MCF 10A (cell line): ENCODE measurements around the gene DNAH2. TPM values are rescaled to one million over a fixed set of nuclear protein-coding genes. Genes with fewer than 3 reads are reported as not detected.

Source experiments
- BruUV-seq: library from RNA; stranded (reverse); fragments of 400-500 nt; replicated peaks from 2 replicates; lab custom pipeline; 2021; lab: Mats Ljungman, UMichigan
- CTCF ChIA-PET: fragments of 300-600 bp; sonication (Branson Sonifier 250); formaldehyde crosslinking; extraction: SDS; loops from one replicate; lab custom pipeline; 2021; ENCODE audit warnings: antibody characterized with exemption, inconsistent platforms; lab: Yijun Ruan, JAX
- POLR2A ChIA-PET: fragments of 300-600, 350-650 bp; sonication (Branson Sonifier 250); formaldehyde crosslinking; extraction: SDS; loops from one replicate; lab custom pipeline; 2020; ENCODE audit warnings: antibody characterized with exemption, inconsistent platforms; lab: Yijun Ruan, JAX
- DNase-seq: peaks from one replicate; pipeline ENCODE4 v3.0.0-alpha.2; 2018; ENCODE audit not compliant: unreplicated experiment
- H3K27ac Mint-ChIP-seq: one replicate; pipeline ENCODE4 v1.8.0; 2022; ENCODE audit warnings: mild to moderate bottlenecking, low read depth, mixed read lengths; ENCODE audit not compliant: unreplicated experiment
- H3K27me3 Mint-ChIP-seq: one replicate; pipeline ENCODE4 v1.8.0; 2022; ENCODE audit warnings: mixed read lengths; ENCODE audit not compliant: insufficient read depth, unreplicated experiment
- H3K36me3 Mint-ChIP-seq: one replicate; pipeline ENCODE4 v1.8.0; 2022; ENCODE audit warnings: mild to moderate bottlenecking, moderate library complexity, mixed read lengths; ENCODE audit not compliant: insufficient read depth, unreplicated experiment
- H3K4me1 Mint-ChIP-seq: one replicate; pipeline ENCODE4 v1.8.0; 2022; ENCODE audit warnings: mixed read lengths; ENCODE audit not compliant: insufficient read depth, unreplicated experiment
- H3K4me3 Mint-ChIP-seq: one replicate; pipeline ENCODE4 v1.8.0; 2022; ENCODE audit warnings: mild to moderate bottlenecking, moderate library complexity, mixed read lengths; ENCODE audit not compliant: unreplicated experiment
- H3K9me3 Mint-ChIP-seq: one replicate; pipeline ENCODE4 v1.8.0; 2022; ENCODE audit warnings: mixed read lengths; ENCODE audit not compliant: unreplicated experiment
- intact Hi-C: fragments of 100-400 bp; cut with micrococcal nuclease; formaldehyde crosslinking; loops from 2 replicates; pipeline ENCODE4 v1.14.1; 2022
- total RNA-seq: library from RNA; stranded (reverse); gene quantifications from 2 replicates; pipeline ENCODE4 v1.2.3, GENCODE V29; 2022
- TF ChIP-seq, protein P1 (sequence below): fragments of 200-600 bp; IDR thresholded peaks from one replicate; pipeline ENCODE4 v1.8.0; 2022; ENCODE audit warnings: antibody characterized with exemption, mild to moderate bottlenecking; ENCODE audit not compliant: unreplicated experiment

The DNAH2 gene
- total RNA-seq, 1 experiment from 2014 or later, result 0.12 TPM

DNA sequence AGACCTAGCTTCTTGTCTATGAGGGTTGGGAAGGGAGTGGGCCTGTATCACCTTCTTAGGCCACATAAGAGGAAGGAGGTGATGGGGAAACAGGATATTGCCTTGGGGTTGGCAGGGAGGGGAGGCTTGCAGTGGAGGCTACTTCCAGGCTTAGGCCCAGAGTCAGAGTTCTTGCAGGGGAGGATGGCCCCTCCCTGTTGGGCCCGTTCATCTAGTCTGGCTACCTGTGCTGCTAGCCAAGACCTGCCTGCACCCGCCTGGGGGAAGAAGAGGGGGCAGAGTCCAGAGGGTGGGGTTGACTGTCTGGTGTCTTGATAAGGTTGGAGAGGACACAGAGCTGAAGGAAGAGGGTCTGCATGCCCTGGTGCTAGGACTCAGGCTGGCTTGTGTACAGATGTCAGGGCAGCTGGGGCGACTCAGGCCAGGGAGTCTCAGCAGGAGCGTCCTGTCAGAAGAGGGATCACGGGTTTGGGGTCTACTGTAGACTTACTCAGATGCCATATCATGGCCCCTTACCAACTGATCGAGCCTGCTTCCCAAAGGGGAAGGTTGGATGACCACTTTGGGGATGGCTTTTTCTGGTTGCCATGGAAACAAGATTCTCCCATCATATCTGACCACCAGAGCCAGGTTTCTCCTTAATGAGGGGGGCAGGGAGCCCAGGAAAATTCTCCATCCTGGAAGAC, 121.8 kb downstream of the DNAH2 start:
- intact Hi-C loops, result no loop called here
- POLR2A ChIA-PET, result interaction anchor here (0.6 to 6.6 kb wide), 5 partner anchors 14 to 280 kb away, joined by 3 to 70 read pairs (median 4); partner anchors contain the start of genes CYB5D1, NAA38, TMEM88 and TP53
- TF ChIP-seq, protein P1, sequence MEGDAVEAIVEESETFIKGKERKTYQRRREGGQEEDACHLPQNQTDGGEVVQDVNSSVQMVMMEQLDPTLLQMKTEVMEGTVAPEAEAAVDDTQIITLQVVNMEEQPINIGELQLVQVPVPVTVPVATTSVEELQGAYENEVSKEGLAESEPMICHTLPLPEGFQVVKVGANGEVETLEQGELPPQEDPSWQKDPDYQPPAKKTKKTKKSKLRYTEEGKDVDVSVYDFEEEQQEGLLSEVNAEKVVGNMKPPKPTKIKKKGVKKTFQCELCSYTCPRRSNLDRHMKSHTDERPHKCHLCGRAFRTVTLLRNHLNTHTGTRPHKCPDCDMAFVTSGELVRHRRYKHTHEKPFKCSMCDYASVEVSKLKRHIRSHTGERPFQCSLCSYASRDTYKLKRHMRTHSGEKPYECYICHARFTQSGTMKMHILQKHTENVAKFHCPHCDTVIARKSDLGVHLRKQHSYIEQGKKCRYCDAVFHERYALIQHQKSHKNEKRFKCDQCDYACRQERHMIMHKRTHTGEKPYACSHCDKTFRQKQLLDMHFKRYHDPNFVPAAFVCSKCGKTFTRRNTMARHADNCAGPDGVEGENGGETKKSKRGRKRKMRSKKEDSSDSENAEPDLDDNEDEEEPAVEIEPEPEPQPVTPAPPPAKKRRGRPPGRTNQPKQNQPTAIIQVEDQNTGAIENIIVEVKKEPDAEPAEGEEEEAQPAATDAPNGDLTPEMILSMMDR, result no peak
- H3K27me3 Mint-ChIP-seq, result no peaks in the 10 kb centered on the region
- peaks cover 49% of the 10 kb centered on the region for H3K36me3 Mint-ChIP-seq
- peaks cover 58% of the 10 kb centered on the region for H3K4me1 Mint-ChIP-seq
- H3K27ac Mint-ChIP-seq, result peak overlapping the region; percentile 87
- CTCF ChIA-PET, result interaction anchor here (1.2 to 5.8 kb wide), 4 partner anchors 12 to 96 kb away, joined by 3 to 32 read pairs (median 6); no protein-coding TSS in a partner anchor
- peak overlapping the region; percentile 89 for H3K4me3 Mint-ChIP-seq
- no peaks in the 10 kb centered on the region for H3K9me3 Mint-ChIP-seq
- no TSS peak for BruUV-seq
- DNase-seq, result no peak

DNA sequence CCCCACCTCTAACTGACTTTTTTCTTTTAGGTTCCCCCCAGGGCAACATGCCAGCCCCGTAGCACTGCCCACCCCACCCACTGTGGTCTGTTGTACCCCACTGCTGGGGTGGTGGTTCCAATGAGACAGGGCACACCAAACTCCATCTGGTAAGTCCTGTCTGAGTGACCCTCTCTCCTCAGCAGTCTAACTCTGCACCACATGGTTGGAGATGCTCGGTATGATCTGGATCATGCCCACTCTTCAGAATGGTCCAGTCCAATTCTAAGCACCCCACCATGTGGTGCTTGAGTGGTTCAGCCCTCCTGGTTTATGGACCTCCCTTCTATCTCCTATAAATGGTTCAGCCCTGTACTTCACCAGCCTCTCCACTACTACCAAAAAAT, 122.3 kb downstream of the DNAH2 start:
- Mint-ChIP-seq H3K4me3 (no peak overlapping the region), H3K27ac (no peak overlapping the region), H3K4me1 (peaks cover 58% of the 10 kb centered on the region), H3K27me3 (no peaks in the 10 kb centered on the region), H3K9me3 (no peaks in the 10 kb centered on the region), H3K36me3 (peaks cover 54% of the 10 kb centered on the region)
- POLR2A ChIA-PET, result interaction anchor here (5.7 kb wide), 1 partner anchor 17 kb away, joined by 65 read pairs; the partner anchor contains the start of genes CYB5D1 and NAA38
- CTCF ChIA-PET, result interaction anchor here (1.2 to 5.8 kb wide), 2 partner anchors 15 to 97 kb away, joined by 3 to 32 read pairs; no protein-coding TSS in a partner anchor
- peak; percentile 25 for DNase-seq
- no TSS peak for BruUV-seq
- intact Hi-C loops, result no loop called here
- TF ChIP-seq, protein P1, result no peak

DNA sequence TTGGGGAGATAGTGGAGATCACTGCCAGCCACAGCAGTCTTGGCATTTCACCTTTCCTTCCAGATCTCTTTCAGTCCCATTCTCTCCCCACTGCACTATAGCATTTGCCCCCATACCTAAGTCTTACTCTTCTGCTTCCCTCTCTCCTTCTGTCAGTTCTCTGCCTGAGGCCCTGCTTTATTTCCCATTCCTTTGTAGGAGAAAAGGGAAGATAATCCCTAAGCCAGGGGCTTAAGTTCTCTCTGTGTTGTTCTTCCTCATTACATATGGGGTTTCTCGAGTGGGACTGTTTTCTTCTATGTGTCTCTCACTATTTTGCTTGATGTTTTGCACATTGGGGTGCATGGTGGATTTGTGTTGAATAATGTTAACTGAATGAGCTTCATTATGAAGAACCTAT, 122.9 kb downstream of the DNAH2 start:
- CTCF ChIA-PET, result interaction anchor here (1.2 to 5.8 kb wide), 5 partner anchors 11 to 97 kb away, joined by 3 to 32 read pairs (median 4); no protein-coding TSS in a partner anchor
- Mint-ChIP-seq H3K4me3 (peak overlapping the region; percentile 79), H3K27me3 (no peaks in the 10 kb centered on the region), H3K4me1 (peaks cover 58% of the 10 kb centered on the region), H3K9me3 (no peaks in the 10 kb centered on the region), H3K27ac (peak overlapping the region; percentile 87), H3K36me3 (peaks cover 55% of the 10 kb centered on the region)
- no peak for DNase-seq
- BruUV-seq, result no TSS peak
- POLR2A ChIA-PET, result interaction anchor here (1.0 to 5.7 kb wide), 4 partner anchors 16 to 347 kb away, joined by 3 to 65 read pairs (median 4); partner anchors contain the start of genes CYB5D1, NAA38 and TP53
- TF ChIP-seq, protein P1, result no peak
- intact Hi-C loops, result no loop called here

DNA sequence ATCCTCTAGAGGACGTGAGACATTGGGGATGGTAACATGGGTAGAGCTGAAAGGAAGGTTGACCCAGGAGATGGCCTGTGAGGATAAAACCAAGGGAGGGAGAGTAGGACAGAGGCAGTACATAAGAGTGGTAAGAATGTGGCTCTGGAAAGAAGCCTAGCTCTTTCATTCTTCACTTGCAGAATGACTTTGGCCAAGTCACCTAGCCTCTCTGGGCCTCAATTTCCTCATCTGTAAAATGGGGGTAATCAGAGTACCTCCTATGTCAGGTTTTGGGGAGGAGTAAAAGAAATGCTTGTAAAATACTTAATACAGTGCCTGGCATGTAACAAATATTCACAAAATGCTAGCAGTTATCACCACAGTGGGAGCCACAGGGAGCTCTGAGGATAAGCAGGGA, 123.3 kb downstream of the DNAH2 start:
- TF ChIP-seq, protein P1, result no peak
- ChIA-PET POLR2A (interaction anchor here (0.5 to 5.7 kb wide), 6 partner anchors 16 to 525 kb away, joined by 3 to 65 read pairs (median 4); partner anchors contain the start of genes CYB5D1, GPS2, NAA38 and TP53), CTCF (interaction anchor here (0.6 to 5.8 kb wide), 7 partner anchors 11 to 220 kb away, joined by 3 to 32 read pairs (median 4); no protein-coding TSS in a partner anchor)
- Mint-ChIP-seq H3K9me3 (no peaks in the 10 kb centered on the region), H3K4me1 (peaks cover 58% of the 10 kb centered on the region), H3K4me3 (peak overlapping the region; percentile 79), H3K36me3 (peaks cover 55% of the 10 kb centered on the region), H3K27me3 (no peaks in the 10 kb centered on the region), H3K27ac (peak overlapping the region; percentile 87)
- no TSS peak for BruUV-seq
- DNase-seq, result no peak
- intact Hi-C loops, result no loop called here
